ENCODE results near the gene BIVM.
A peak's percentile ranks its signal among the peaks of the same experiment; 100 is the strongest.
"Not testable (repeated sequence)": the region's sequence is repeated elsewhere in the genome, so short reads cannot be mapped to it uniquely, and the experiment has no call there.

The BIVM gene

DNA sequence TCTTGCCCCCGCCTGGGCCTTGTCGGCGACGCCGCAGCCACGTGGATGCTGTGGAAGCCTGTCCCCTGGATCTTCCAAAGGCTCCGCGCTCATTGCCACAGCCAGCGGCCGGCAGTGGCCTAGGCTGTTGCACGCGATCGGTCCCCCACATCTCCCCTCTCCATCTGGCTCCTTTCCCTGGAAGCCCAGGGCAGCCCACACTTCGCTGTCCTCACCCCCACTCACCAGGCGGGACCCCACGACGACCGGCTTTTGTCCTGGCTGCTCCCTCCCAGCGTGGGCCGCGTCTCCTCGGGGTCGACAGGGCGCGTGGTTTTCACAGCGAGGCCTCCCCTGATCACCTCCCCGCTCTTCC is 24.7 kb upstream of the BIVM start:
- CTCF ChIA-PET, result interaction anchor here (0.7 kb wide), 1 partner anchor 8 kb away, joined by 3 read pairs; no protein-coding TSS in a partner anchor
- TF ChIP-seq, protein P1, sequence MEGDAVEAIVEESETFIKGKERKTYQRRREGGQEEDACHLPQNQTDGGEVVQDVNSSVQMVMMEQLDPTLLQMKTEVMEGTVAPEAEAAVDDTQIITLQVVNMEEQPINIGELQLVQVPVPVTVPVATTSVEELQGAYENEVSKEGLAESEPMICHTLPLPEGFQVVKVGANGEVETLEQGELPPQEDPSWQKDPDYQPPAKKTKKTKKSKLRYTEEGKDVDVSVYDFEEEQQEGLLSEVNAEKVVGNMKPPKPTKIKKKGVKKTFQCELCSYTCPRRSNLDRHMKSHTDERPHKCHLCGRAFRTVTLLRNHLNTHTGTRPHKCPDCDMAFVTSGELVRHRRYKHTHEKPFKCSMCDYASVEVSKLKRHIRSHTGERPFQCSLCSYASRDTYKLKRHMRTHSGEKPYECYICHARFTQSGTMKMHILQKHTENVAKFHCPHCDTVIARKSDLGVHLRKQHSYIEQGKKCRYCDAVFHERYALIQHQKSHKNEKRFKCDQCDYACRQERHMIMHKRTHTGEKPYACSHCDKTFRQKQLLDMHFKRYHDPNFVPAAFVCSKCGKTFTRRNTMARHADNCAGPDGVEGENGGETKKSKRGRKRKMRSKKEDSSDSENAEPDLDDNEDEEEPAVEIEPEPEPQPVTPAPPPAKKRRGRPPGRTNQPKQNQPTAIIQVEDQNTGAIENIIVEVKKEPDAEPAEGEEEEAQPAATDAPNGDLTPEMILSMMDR (conservative IDR thresholded peaks at IDR 0.05; ENCODE audit: low read depth), result no peak
- POLR2A ChIA-PET (ENCODE audit: low non-redundant PET), result interaction anchor here (0.6 kb wide), 1 partner anchor 52 kb away, joined by 3 read pairs; no protein-coding TSS in a partner anchor
- peak overlapping the region; percentile 81 for H3K27ac ChIP-seq
- no peak for DNase-seq (ENCODE audit: low spot score)

DNA sequence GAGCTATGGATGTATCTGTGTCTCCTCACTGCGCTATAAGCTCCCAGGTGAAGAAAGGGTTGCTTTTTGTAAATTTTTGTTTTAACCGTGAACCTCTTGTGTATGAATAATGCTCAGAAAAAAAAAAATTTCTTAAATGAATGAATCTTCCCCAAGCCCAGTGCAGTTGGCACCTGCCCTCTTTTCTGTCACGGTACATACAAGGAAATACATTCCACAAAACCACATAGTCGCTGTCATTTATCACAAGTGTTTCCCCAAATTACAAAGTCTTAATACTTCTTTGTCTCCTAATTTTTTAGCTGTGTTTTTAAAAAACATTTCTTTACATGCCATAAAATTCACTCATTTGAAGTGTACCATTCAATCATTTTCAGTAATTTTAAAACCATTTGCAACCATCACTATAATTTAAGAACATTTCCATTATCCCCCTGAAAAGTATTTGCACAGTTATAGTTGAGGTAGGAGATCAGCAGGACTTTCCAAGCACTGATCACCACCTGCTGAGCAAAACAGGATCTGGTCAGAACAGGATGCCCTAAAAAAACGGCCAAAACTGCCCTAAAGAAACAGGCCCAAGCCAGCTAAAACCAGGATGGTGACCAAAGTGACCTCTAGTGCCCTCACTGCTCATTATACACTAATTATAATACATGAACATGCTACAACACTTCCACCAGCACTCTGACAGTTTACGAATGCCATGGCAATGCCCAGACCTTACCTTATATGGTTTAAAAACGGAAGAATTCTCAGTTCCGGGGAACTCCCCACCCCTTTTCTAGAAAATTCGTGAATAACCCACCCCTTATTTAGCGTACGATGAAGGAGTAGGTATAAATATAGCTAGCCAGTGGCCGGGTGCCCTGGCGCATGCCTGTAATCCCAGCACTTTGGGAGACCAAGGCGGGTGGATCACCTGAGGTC is 24.1 kb upstream of the BIVM start:
- TF ChIP-seq, protein P1 (conservative IDR thresholded peaks at IDR 0.05; ENCODE audit: low read depth), result no peak
- ChIA-PET POLR2A (ENCODE audit: low non-redundant PET) (no interaction called here), CTCF (no interaction called here)
- H3K27ac ChIP-seq, result peak overlapping the region; percentile 81
- no peak for DNase-seq (ENCODE audit: low spot score)

DNA sequence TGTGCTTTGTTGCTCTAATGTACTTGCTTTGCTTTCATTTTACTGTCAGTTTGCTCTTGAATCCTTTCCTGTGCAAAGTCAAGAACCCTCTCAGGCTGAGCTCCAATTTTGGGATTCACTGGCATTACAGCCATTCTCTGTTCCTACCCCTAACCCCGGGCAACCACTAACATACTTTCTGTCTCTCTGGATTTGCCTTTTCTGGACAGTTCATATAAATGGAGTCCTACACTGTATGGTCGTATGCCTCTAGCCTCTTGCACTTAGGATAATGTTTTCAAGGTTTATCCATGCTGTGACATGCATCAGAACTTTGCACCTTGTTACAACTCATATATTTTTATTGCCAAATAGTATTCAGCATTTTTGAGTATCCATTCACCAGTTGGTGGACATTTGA is 22.6 kb upstream of the BIVM start:
- no peak for DNase-seq (ENCODE audit: low spot score)
- ChIA-PET POLR2A (ENCODE audit: low non-redundant PET) (no interaction called here), CTCF (no interaction called here)
- H3K27ac ChIP-seq, result no peak overlapping the region
- TF ChIP-seq, protein P1 (conservative IDR thresholded peaks at IDR 0.05; ENCODE audit: low read depth), result no peak

DNA sequence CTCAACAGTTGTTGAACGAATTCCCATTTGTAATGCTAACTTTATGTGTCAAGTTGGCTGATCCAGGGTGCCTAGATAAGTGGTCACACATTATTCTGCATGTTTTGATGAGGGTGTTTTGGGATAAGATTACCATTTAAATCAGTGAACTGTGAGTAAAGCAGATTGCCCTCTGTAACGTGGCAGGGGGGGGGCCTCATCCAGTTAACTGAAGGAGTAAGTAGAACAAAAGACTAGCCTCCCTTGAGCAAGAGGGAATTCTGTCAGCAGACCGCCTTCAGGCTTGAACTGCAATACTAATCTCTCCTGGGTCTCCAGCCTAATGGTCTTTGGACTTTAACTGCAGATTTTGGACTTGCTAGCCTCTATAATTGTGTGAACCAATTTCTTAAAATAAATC is 21.2 kb upstream of the BIVM start:
- no peak for DNase-seq (ENCODE audit: low spot score)
- no peak overlapping the region for H3K27ac ChIP-seq
- CTCF ChIA-PET, result no interaction called here
- POLR2A ChIA-PET (ENCODE audit: low non-redundant PET), result no interaction called here
- TF ChIP-seq, protein P1 (conservative IDR thresholded peaks at IDR 0.05; ENCODE audit: low read depth), result no peak

DNA sequence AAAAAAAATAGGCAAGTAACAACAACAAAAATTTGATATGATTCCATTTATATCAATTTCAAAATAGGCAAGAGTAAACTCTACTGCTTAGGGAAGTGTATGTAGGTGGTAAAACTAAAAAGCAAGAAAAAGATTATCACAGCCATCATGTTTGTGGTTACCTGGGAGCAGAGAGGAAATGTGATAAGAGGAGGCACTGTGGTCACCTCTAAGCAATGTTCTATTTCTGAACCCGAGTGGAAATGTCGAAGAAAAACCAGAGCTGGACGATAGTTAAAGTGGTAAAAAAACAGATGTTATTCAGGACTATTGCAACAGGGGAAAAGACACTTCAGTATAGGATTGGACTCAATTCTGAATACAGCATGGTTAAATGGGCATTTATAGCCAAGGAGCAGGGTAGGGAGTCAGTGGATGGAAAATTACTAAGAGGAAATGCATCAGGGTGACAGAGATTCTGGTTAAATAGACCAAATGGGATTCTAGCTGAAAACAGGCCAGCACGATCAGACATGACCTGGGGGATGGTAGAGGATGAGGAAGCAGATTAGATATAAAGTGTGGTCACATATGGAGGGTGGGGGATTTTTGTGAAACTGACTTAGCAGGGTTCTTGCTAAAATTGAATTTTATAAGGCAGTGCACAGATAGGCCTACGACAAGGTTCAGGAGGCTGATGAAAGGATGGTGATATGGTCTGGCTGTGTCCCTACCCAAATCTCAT is 19.3 kb upstream of the BIVM start:
- no peak overlapping the region for H3K27ac ChIP-seq
- CTCF ChIA-PET, result no interaction called here
- DNase-seq (ENCODE audit: low spot score), result no peak
- POLR2A ChIA-PET (ENCODE audit: low non-redundant PET), result interaction anchor here (0.7 kb wide), 1 partner anchor 12 kb away, joined by 3 read pairs; no protein-coding TSS in a partner anchor
- TF ChIP-seq, protein P1 (conservative IDR thresholded peaks at IDR 0.05; ENCODE audit: low read depth), result no peak

DNA sequence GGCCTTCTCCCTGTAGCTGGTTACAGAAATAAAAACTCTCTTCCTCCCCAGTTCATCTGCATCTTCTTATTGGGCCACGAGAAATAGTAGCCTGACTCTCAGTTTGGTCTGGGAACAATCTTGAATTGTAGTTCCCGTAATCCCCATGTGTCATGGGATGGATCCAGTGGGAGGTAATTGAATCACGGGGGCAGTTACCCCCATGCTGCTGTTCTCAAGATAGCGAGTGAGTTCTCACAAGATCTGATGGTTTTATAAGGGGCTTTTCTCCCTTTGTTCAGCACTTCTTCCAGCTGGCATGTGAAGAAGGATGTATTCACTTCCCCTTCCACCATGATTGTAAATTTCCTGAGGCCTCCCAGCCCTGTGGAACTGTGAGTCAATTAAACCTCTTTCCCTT is 18.3 kb upstream of the BIVM start:
- DNase-seq (ENCODE audit: low spot score); H3K27ac ChIP-seq; CTCF ChIA-PET; POLR2A ChIA-PET (ENCODE audit: low non-redundant PET): not testable (repeated sequence)

DNA sequence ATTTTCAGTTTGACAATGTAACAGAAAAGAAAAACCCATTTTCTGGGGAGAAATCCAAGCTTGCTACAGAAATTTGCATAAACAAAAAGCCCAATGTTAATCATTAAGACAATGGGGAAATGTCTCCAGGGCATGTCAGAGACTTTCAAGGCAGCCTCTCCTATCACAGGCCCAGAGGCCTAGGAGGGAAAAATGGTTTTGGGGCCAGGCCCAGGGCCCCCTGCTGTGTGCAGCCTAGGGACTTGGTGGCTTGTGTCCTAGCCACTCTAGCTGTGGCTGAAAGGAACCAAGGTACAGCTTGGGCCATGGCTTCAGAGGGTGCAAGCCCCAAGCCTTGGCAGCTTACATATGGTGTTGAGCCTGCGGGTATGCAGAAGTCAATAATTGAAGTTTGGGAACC is 17.3 kb upstream of the BIVM start:
- no peak overlapping the region for H3K27ac ChIP-seq
- ChIA-PET CTCF (interaction anchor here (0.6 to 0.8 kb wide), 2 partner anchors 8 to 994 kb away, joined by 3 read pairs; partner anchors contain the start of gene TEX30), POLR2A (ENCODE audit: low non-redundant PET) (no interaction called here)
- TF ChIP-seq, protein P1 (conservative IDR thresholded peaks at IDR 0.05; ENCODE audit: low read depth), result no peak
- no peak for DNase-seq (ENCODE audit: low spot score)

Measured in RWPE1 (cell line).